Measurements from ENCODE around the gene BTAF1. TPM values are rescaled to one million over a fixed set of nuclear protein-coding genes. Genes with fewer than 3 reads are reported as not detected.

Gene BTAF1
- total RNA-seq, 1 experiment from 2014 or later = 15.1 TPM

GRCh38 chr10:92047215-92047614, 123.6 kb downstream of the BTAF1 start:
- DNase-seq (ENCODE audit: low read depth) = no peak

GRCh38 chr10:92052088-92052487, 128.5 kb downstream of the BTAF1 start:
- DNase-seq (ENCODE audit: low read depth) = no peak

DNA sequence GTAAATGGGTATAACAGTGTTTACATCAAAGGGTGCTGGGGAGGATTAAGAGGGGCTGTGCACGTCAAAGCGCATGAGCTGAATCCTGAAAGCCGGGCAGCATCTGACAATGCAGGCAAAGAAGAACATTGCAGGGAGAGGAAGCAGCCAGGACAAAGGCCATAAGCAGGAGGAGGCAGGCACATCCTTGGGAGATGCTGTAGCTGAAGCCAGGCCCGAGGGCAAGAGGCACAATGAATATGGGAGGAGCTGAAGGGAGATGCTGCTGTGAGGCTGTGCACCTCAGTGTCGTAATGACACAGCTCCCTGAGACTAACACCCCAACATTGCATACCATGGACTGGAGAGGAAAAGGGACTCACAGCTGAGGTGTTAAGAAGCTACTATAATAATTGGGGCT, 129.2 kb downstream of the BTAF1 start:
- DNase-seq (ENCODE audit: low read depth) = no peak

GRCh38 chr10:92054807-92055206, 131.2 kb downstream of the BTAF1 start:
- DNase-seq (ENCODE audit: low read depth) = no peak

DNA sequence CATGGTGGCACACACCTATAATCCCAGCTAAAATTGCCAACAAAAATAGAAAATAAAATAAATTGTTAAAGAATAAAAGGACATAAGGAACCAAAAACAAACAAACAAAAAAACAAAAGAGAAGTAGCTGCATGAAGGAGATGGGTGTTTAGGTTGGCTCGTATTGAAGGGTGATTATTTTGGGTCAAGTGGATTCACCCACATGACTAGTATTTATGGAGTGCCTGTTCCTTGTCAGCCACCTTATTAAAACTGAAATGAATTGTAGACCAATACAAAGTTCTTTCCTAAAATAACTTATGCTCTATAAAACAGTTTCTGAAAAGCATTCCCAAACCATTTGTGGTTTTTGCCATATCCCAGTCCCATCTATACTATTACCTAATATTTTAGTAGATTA, 138.7 kb downstream of the BTAF1 start:
- no peak for DNase-seq (ENCODE audit: low read depth)

DNA sequence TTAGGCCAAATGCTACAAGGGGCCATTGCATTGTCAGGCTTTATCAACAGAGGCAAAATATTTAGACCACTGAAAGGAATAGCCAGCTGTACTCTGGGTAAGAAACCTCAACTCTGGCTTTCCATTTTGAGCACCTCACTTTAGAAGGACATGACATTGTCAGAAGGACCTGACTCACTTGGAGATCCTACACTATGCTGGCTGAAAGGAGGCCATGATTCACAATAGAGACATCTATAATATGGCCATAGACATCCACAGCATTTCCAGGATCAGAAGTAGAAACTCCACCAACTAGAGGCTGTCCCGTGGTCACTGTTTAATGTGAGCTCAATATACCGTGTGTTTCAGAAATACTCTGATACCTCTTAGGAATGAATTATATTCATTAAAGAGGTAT, 140.9 kb downstream of the BTAF1 start:
- no peak for DNase-seq (ENCODE audit: low read depth)

GRCh38 chr10:92066386-92066785, 142.8 kb downstream of the BTAF1 start:
- no peak for DNase-seq (ENCODE audit: low read depth)

- no peak for DNase-seq (ENCODE audit: low read depth)
These were observed 145.3 kb downstream of the BTAF1 start for GRCh38 chr10:92068900-92069299.

DNA sequence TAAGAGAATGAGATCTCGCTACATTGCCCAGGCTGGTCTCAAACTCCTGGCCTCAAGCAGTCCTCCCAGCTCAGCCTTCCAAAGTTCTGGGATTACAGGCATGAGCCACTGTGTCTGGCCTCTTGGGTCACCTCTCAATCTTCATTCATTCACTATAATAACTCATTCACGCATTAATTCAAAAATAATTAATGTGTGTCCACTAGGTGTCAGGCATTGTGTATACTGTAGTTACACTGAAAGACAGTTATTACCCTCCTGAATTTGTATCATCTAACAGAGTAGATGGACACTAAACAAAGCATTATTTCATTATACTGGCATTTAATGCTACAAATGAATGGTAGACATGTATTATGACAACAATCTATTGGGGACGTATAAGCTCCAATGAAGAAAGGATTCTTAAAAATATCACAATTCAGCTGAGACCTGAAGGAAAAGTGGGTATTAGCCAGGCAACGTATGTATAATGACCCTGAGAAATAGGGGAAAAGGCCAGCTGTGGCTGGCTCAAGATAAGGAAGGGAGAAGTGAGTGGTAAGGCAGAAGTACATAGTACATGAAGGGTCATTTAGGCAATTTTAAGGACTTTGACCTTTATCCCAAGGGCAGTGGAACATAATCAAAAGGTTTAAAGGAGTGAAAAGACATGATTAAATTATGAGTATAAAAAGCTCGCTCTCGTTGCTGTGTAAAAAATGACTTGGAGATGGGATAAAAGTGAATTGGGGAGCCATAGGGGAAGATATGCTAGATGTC, 150.7 kb downstream of the BTAF1 start:
- no peak for DNase-seq (ENCODE audit: low read depth)

DNA sequence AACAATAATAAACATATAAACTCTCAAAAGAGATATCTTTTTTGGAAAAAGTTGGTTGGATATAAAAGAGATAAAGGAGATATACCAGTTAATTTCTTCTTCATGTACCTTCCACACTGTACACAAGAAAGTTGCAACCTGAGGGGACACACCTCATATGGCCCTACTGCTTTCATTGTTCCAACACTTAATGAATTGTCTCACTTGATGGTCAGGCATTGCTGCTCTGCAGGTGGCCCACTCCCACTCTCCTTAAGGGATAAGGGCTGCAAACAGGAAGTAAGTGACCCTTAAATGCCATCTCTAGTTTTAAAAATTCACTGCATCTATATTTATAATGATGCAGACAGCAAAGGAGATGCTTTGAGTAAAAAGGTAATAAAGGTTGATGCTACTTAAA, 152.3 kb downstream of the BTAF1 start:
- no peak for DNase-seq (ENCODE audit: low read depth)

- no peak for DNase-seq (ENCODE audit: low read depth)
These were observed 153.2 kb downstream of the BTAF1 start for GRCh38 chr10:92076722-92077121.

DNA sequence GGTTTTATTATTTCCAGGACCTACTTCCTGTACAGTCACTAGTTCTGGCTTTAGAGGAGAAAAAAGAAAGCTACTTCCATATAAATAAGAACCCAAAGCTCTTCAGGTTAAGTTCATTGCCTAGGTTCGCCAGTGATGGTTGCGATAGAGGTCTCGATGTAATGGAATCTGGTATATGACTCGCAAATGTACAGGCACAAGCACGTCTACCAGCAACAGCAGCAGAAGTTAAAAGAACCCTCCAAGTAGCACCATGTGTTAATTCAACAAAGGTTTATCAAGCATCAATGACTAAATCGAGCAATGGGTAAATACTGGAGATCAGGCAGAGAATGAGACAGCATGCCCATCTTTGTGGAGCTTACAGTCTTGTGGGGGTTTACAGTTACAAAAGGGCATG, 155.4 kb downstream of the BTAF1 start:
- no peak for DNase-seq (ENCODE audit: low read depth)

Other genes starting within 250 kb of the BTAF1 start
- gene TNKS2, start 125.3 kb upstream of the BTAF1 start, total RNA-seq (2014; rRNA removed; shearing (Covaris generic)) = 10.9 and 11.5 TPM in 2 replicates
- gene FGFBP3, start 14.3 kb upstream of the BTAF1 start, total RNA-seq (2014; rRNA removed; shearing (Covaris generic)) = 0.57 TPM in 1 of 2 replicates, not detected in the other

Measured in Daoy (cell line).